GM13976 (cell line): ENCODE measurements around the gene TBATA.

ENCODE experiments used
- DNase-seq: peaks from one replicate; pipeline ENCODE4 v3.0.0; 2012; ENCODE audit warnings: low spot score
- in situ Hi-C: fragments of 300-500 bp; cut with MboI; formaldehyde crosslinking; loops from one replicate; pipeline ENCODE4 v1.12.0; 2022; ENCODE audit warnings: low sequenced_read_pairs, mixed read lengths, inconsistent platforms; ENCODE audit not compliant: unreplicated experiment
- TF ChIP-seq, protein P1 (sequence below): IDR thresholded peaks from 2 replicates; pipeline ENCODE4 v1.5.1; 2012; ENCODE audit warnings: borderline replicate concordance, mild to moderate bottlenecking; ENCODE audit not compliant: insufficient read depth; ENCODE audit errors: extremely low read depth, missing control alignments, control extremely low read depth

TBATA gene

DNA sequence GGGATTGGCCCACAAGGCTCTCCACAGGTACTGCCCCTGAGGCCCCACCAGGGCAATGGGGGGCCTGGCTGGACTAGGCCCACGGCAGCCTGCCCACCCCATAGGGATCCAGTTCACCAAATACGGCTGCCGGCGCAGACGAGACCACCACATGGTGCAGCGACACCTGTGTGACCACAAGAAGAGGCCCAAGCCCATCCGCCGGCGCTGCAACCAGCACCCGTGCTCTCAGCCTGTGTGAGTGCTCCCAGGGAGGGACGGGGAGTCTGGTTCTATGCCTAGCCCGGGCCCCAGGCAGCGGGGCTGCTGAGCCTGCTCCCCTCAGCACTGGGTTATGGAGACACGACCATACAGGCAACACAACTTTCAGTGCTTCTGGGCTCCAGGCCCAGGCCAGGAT lies 33.2 kb downstream of the TBATA start:
- TF ChIP-seq, protein P1, sequence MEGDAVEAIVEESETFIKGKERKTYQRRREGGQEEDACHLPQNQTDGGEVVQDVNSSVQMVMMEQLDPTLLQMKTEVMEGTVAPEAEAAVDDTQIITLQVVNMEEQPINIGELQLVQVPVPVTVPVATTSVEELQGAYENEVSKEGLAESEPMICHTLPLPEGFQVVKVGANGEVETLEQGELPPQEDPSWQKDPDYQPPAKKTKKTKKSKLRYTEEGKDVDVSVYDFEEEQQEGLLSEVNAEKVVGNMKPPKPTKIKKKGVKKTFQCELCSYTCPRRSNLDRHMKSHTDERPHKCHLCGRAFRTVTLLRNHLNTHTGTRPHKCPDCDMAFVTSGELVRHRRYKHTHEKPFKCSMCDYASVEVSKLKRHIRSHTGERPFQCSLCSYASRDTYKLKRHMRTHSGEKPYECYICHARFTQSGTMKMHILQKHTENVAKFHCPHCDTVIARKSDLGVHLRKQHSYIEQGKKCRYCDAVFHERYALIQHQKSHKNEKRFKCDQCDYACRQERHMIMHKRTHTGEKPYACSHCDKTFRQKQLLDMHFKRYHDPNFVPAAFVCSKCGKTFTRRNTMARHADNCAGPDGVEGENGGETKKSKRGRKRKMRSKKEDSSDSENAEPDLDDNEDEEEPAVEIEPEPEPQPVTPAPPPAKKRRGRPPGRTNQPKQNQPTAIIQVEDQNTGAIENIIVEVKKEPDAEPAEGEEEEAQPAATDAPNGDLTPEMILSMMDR: no peak
- no peak for DNase-seq
- in situ Hi-C loops: loop anchor here (25.0 kb wide), 1 partner anchor 290 kb away; no protein-coding TSS in a partner anchor

DNA sequence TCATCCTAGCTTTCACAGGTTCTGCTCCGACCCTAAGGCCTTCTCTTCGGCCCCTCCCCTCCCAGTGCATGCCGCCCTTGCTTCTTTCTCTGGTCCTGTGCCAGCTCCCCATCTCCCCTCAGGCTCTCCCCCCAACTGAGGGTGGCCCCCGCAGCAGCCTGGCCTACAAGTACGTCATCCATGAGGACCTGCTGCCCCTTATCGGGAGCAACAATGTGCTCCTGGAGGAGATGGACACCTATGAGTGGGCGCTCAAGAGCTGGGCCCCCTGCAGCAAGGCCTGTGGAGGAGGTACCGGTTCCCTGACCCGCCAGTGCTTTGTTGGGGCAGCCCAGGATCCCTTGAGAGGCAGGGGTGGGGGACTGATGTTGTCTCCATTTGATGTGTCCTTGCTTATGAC lies 33.8 kb downstream of the TBATA start:
- TF ChIP-seq, protein P1: no peak
- in situ Hi-C loops: loop anchor here (25.0 kb wide), 1 partner anchor 289 kb away; no protein-coding TSS in a partner anchor
- no peak for DNase-seq

DNA sequence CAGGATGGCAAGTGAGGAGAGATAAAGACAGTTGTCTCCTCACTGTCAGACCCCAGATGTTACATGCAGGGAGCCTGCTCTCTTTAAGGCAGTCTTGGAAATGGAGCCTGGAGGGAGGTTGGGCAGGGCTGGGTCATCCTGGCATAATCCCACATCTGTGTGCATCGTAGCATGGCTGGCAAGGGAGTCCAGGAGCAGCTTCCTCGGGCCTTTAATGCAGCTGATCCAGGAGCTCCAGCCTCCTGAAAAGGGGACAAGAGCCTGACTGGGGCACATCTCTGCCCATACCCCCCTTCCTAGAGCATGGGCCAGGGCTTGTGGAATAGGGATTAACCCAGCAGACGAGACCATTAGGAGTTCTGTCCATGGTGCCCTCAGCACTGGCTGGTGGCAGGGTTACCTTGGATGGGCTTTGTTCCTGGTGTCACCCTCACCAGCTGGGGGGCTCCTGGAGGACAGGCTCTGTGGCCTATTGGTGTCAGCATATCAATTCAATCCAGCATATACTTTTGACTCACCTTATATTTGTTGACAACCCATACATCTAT lies 34.9 kb downstream of the TBATA start:
- DNase-seq: no peak
- TF ChIP-seq, protein P1: no peak
- in situ Hi-C loops: loop anchor here (25.0 kb wide), 1 partner anchor 288 kb away; no protein-coding TSS in a partner anchor

DNA sequence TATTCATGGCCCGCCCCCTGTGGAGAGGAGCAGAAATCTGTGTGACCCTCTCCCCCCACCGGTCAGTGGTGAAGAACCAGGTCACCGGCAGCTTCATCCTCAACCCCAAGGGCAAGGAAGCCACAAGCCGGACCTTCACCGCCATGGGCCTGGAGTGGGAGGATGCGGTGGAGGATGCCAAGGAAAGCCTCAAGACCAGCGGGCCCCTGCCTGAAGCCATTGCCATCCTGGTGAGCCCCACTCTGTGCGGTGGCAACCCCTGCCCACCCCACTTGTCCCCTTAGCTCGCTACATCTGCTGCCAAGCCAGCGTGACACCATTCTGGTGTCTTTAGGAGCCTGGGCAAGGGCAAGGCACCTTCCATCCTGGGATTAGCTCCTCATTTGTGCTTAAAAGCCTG lies 35.4 kb downstream of the TBATA start:
- no peak for DNase-seq
- TF ChIP-seq, protein P1: no peak
- in situ Hi-C loops: loop anchor here (25.0 kb wide), 1 partner anchor 287 kb away; no protein-coding TSS in a partner anchor

DNA sequence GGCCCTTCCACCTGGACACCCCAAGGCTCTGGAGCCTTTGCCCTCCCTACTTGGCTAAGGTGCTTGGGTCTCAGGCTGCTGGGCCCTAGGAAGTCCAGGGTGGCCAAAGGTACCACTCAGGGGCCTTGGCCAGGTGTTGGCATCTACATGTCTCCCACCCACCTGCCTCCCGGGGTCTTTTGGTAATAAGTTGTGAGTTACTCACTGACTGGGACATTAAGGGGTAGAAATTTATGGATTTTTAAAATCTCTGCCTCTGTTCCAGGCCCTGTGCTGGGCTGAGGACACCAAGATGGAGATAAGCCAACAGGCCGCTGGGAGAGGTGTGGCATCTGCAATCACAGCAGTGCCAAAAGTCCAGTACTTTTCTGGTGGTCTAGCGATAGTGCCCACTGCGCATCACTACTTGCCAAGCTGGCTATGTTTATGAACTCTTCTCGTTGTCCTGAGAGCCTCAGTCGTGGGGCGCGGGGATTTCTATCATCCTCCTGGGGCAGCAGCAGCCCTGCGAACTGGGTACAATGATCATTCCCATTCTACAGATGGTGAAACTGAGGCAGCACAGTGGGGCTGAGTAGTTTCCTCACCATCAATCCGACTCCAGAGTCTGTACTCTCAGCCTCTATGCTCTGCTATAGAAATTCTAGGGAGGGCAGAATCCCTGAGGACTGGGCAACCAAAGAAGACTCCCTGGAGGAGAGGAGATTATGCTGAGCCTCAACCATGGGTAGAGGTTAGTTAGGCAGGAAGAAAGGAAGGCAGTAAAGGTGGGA lies 36.2 kb downstream of the TBATA start:
- in situ Hi-C loops: no loop called here
- no peak for DNase-seq
- TF ChIP-seq, protein P1: no peak

DNA sequence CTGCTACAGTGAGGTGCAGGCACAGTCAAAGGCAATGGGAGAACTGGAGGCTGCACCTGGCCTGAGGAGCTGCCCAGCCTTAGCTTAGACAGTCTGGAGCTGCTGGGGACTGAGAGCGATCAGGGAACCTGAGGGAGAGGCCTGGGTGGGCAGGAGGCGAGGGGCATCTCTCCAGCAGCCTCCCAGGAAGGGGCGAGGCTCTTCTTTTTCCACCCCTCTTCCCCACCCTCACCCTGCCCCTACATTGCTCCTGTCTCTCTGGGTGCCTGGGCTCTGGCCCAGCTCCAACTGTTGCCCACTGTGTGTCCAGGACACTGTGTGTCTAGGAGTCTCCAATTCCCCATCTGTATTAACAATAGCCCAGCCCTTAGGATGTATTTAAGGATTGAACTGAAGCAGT lies 36.9 kb downstream of the TBATA start:
- TF ChIP-seq, protein P1: no peak
- in situ Hi-C loops: no loop called here
- DNase-seq: no peak
